Fibroblast of pulmonary artery (primary cell): ENCODE data around the gene BSND.

Source experiments
- DNase-seq: peaks from one replicate; pipeline ENCODE4 v3.0.0-alpha.2; 2010; ENCODE audit warnings: low read depth
- H3K4me3 ChIP-seq: replicated peaks from 2 replicates; pipeline ENCODE4 v1.5.1; 2011; ENCODE audit warnings: low read depth, mild to moderate bottlenecking, control low read depth, low read length, moderate library complexity
- TF ChIP-seq, protein P1 (sequence below): IDR thresholded peaks from 2 replicates; pipeline ENCODE4 v1.5.1; 2011; ENCODE audit warnings: mild to moderate bottlenecking, control low read depth, low read length, inconsistent platforms; ENCODE audit errors: missing control alignments

BSND gene

DNA sequence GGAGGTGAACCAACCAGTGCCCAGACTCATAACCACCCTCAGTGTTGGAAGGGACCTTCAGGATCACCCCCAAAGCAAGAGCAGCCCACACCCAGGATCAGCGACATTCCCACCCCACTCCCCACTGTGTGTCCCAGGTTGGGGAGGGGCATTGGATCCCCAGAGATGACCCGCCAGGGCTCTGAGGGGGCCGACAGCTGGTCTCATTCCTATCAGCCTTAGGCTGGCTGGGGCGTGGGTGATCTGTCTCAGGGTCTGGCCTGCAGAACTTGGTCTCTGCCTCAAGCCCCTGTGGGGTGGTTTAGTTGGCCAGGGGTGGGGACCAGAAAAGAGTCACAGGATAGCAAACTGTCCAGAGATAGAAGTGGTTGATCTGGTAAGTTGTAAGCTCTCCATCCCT lies 7.8 kb upstream of the BSND start:
- H3K4me3 ChIP-seq = no peak overlapping the region
- DNase-seq = no peak
- TF ChIP-seq, protein P1, sequence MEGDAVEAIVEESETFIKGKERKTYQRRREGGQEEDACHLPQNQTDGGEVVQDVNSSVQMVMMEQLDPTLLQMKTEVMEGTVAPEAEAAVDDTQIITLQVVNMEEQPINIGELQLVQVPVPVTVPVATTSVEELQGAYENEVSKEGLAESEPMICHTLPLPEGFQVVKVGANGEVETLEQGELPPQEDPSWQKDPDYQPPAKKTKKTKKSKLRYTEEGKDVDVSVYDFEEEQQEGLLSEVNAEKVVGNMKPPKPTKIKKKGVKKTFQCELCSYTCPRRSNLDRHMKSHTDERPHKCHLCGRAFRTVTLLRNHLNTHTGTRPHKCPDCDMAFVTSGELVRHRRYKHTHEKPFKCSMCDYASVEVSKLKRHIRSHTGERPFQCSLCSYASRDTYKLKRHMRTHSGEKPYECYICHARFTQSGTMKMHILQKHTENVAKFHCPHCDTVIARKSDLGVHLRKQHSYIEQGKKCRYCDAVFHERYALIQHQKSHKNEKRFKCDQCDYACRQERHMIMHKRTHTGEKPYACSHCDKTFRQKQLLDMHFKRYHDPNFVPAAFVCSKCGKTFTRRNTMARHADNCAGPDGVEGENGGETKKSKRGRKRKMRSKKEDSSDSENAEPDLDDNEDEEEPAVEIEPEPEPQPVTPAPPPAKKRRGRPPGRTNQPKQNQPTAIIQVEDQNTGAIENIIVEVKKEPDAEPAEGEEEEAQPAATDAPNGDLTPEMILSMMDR = no peak

DNA sequence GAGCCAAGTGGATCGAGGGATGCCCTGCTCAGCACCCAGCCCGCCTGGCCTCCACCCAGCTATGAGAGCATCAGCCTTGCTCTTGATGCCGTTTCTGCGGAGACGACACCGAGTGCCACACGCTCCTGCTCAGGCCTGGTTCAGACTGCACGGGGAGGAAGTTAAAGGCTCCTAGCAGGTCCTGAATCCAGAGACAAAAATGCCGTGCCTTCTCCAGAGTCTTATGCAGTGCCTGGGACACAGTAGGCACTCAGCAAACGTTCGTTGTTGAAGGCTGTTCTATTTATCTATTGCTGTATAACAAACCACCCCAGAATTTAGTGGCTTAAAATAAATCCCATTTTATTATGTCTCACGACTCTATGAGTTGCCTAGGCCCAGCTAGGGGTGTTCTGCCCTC lies 6.8 kb upstream of the BSND start:
- no peak for DNase-seq

DNA sequence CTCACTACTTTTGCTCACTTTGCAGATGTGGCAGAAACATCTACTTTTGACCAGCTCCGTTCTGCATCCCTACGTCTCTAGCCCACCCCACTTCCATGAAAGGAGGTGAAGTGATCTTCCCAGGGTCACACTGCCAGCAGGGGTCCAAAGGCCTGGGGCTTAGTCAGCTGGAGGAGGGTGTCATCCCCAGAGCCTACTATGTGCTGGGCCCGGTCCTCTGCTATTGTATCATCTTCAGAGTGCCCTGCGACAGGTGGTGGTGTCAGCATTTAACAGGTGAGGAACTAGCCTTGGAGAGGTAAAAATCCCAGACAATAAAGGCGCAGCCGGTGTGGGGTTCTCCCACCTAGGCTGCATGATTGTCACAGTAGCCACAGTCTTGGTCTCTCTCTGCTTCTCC lies 5.6 kb upstream of the BSND start:
- TF ChIP-seq, protein P1 = no peak
- no peak for DNase-seq
- no peak overlapping the region for H3K4me3 ChIP-seq

More for the DNA sequence above, 6.8 kb upstream of the BSND start:
- H3K4me3 ChIP-seq = no peak overlapping the region
- TF ChIP-seq, protein P1 = no peak

DNA sequence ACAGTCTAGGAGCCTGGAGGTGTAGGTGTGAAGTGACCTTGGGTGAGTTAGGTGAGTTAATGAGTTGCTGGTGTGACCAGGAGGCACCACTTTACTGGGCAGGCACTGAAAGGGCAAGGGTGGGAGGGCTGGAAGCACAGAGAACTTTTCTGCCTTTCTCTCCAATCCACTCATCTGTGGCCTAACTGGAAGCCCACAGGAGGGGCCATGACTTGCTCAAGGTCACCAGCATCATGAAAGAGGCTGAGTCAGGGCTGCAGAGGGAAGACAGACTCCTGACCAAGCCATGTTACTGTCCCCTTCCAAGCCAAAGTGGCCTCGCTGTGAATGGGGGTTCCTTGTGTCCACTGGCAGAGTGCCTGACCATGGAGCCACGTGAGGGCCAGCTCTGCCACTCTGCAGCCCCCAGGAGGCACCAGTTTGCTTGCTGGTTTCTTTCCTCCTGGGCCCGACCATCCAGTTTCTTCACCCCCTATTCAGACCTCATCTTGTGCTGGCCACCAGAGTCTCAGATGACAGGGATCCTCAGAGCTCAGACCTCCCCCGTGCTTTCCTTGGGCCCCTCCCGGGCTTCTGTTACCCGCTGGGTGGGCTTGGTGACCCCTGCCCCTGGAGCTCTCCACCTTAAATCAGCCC lies 4.3 kb upstream of the BSND start:
- TF ChIP-seq, protein P1 = no peak
- DNase-seq = no peak
- no peak overlapping the region for H3K4me3 ChIP-seq

DNA sequence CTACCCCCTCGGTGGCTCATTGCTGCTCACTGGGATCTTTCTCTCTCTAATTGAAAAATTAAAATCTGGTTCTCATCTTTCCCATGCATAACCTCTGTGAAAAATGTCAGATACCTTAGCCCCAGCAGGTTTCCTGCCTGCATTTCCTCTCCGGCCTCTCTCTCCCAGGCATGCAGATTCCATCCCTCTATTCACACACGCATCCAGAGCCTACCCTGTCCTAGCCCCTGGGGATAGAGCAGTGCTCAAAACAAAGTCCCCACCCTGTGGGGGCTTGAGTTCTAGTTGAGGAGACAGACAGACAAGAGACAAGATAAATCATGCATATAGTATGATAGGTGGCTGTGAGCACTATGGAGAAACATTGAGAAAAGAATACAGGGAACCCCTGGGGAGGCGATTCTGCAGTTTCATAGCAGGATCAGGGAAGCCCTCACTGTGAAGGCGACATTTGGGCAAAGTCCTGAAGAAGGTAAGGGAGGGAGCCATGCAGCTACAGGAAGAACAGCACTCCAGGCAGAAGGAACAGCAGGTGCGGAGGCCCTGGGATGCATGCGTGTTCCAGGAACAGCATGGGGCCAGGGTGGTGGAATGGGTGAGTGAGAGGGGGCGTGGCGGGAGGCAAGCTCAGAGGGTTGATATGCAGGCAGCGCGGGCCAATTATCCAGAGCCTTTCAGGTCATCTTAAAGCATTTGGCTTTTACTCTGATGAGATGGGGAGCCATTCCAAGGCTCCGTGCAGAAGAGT lies 3.5 kb upstream of the BSND start:
- DNase-seq = no peak
- TF ChIP-seq, protein P1 = no peak
- no peak overlapping the region for H3K4me3 ChIP-seq

DNA sequence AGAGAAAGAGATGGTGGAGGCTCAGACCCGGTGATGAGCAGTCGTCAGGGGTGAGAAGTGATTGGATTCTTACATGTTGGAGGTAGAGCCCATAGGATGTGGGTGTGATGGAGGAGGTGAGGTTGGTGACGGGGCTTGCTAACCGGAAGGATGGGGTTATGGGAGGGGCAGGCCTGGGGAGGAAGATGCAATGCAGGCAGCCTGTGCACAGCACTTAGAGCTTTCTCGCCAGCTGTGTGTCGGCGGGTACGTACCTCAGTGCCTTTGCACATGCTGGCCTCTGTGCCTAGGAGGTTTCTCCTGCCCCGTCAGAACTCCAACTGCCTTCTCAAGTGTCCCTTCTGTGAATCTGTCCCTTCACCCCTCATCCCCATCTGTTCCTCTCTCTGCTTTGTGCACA lies 2.9 kb upstream of the BSND start:
- TF ChIP-seq, protein P1 = no peak
- DNase-seq = no peak
- no peak overlapping the region for H3K4me3 ChIP-seq

DNA sequence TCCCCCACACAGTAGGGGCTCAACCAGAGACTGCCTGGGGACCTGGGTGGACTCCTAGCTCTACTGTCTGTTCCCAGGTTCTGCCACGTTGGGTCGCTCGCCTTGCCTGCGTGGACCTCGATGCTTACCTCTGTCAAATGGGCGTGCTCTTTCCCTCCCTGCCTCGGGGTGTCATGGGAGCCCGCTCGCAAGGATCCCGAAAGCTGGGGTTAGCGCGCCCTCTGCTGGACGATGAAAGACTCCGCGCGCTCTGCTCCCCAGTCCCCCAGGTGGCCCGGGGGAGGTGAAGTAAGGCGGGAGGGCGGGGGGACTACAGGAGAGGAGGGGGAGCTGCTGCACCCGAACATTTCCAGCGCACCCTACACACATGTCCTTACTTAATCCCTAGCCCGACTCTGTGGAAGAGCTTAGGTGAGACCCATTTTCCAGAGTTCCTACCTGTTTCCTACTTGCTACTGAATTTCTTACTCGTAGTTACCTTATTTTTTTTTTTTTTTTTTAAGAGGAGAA lies 2.3 kb upstream of the BSND start:
- TF ChIP-seq, protein P1 = peak; percentile 61
- H3K4me3 ChIP-seq = no peak overlapping the region
- DNase-seq = peak; percentile 67
